ENCODE measurements around the gene APOBEC3H.

APOBEC3H gene

GRCh38 chr22:39081598-39081997, 15.4 kb upstream of the APOBEC3H start:
- DNase-seq: no peak

GRCh38 chr22:39083212-39084165, 13.6 kb upstream of the APOBEC3H start:
- no peak for DNase-seq

GRCh38 chr22:39084666-39085065, 12.4 kb upstream of the APOBEC3H start:
- no peak for DNase-seq

GRCh38 chr22:39087098-39087497, 9.9 kb upstream of the APOBEC3H start:
- DNase-seq: no peak

GRCh38 chr22:39087881-39088684, 9.0 kb upstream of the APOBEC3H start:
- no peak for DNase-seq

GRCh38 chr22:39088685-39089032, 8.4 kb upstream of the APOBEC3H start:
- no peak for DNase-seq

GRCh38 chr22:39089928-39090327, 7.1 kb upstream of the APOBEC3H start:
- DNase-seq: no peak

- DNase-seq: peak; percentile 50
These were observed 6.5 kb upstream of the APOBEC3H start for GRCh38 chr22:39090426-39091064.

- DNase-seq: no peak
These were observed 5.6 kb upstream of the APOBEC3H start for GRCh38 chr22:39091126-39092081.

GRCh38 chr22:39092111-39092862, 4.8 kb upstream of the APOBEC3H start:
- no peak for DNase-seq

- no peak for DNase-seq
These were observed 2.2 kb upstream of the APOBEC3H start for GRCh38 chr22:39094717-39095389.

GRCh38 chr22:39095971-39096370, 1.1 kb upstream of the APOBEC3H start:
- no peak for DNase-seq

- no peak for DNase-seq
These were observed 982 bp downstream of the APOBEC3H start for GRCh38 chr22:39098026-39098425.

GRCh38 chr22:39098576-39098975, 1.5 kb downstream of the APOBEC3H start:
- DNase-seq: no peak

GRCh38 chr22:39101226-39101625, 4.2 kb downstream of the APOBEC3H start:
- DNase-seq: no peak

- no peak for DNase-seq
These were observed 6.4 kb downstream of the APOBEC3H start for GRCh38 chr22:39103431-39103830.

- no peak for DNase-seq
These were observed 9.3 kb downstream of the APOBEC3H start for GRCh38 chr22:39106326-39106725.

- no peak for DNase-seq
These were observed 11.4 kb downstream of the APOBEC3H start for GRCh38 chr22:39108487-39108886.

- DNase-seq: no peak
These were observed 12.3 kb downstream of the APOBEC3H start for GRCh38 chr22:39109361-39109760.

GRCh38 chr22:39110631-39111561, 13.9 kb downstream of the APOBEC3H start:
- no peak for DNase-seq
